Endothelial cell of umbilical vein (primary cell): ENCODE data around the gene BTK. TPM values are rescaled to one million over a fixed set of nuclear protein-coding genes. Genes with fewer than 3 reads are reported as not detected.

Source experiments
- BruUV-seq: library from RNA; stranded (reverse); fragments of 400-500 nt; replicated peaks from 2 replicates; lab custom pipeline; 2021; lab: Mats Ljungman, UMichigan
- CTCF ChIA-PET: fragments of 300-600, 350-600 bp; sonication (Branson Sonifier 250); formaldehyde crosslinking; loops from one replicate; lab custom pipeline; 2021; ENCODE audit warnings: antibody characterized with exemption, inconsistent platforms; lab: Charles Lee
- POLR2A ChIA-PET: fragments of 300-600, 350-600 bp; sonication (Branson Sonifier 250); formaldehyde crosslinking; loops from one replicate; lab custom pipeline; 2021; ENCODE audit warnings: antibody characterized with exemption, inconsistent platforms; lab: Charles Lee
- DNase-seq: peaks from one replicate; pipeline ENCODE4 v3.0.0-alpha.2; 2011; ENCODE audit warnings: low read depth, low spot score
- FAIRE-seq: peaks from 2 replicates; lab custom pipeline; 2011; peaks lifted over from hg19 to GRCh38; lab: Jason Lieb, UNC
- H2AFZ ChIP-seq: 2 replicates; pipeline ENCODE4 v1.6.0; 2012; ENCODE audit warnings: low read depth, low read length, control low read depth, inconsistent platforms
- H3K27ac ChIP-seq: 2 replicates; pipeline ENCODE4 v1.5.1; 2011; ENCODE audit warnings: low read depth, mild to moderate bottlenecking, control low read depth, low read length, moderate library complexity; ENCODE audit not compliant: insufficient read depth
- H3K27me3 ChIP-seq, 2 experiments: 2 replicates each; pipeline versions ENCODE4 v1.6.0 to v1.6.1; 2011; ENCODE audit warnings: low read length in 2 of 2, mixed read lengths in 1 of 2; ENCODE audit not compliant: control insufficient read depth in 2 of 2, insufficient read depth in 2 of 2
- H3K36me3 ChIP-seq, 2 experiments: 2 replicates in 1 of 2; 3 replicates in 1 of 2; pipeline ENCODE4 v1.5.1; 2011; ENCODE audit warnings: low read length in 2 of 2, mild to moderate bottlenecking in 1 of 2, moderate library complexity in 1 of 2; ENCODE audit not compliant: control insufficient read depth in 2 of 2, insufficient read depth in 2 of 2; ENCODE audit errors: extremely low read depth in 1 of 2
- H3K4me1 ChIP-seq: 3 replicates; pipeline ENCODE4 v1.5.1; 2011; ENCODE audit warnings: mild to moderate bottlenecking, low read length; ENCODE audit not compliant: control insufficient read depth, insufficient read depth; ENCODE audit errors: extremely low read depth
- H3K4me2 ChIP-seq: 2 replicates; pipeline ENCODE4 v1.6.1; 2011; ENCODE audit warnings: low read length, control low read depth, mixed read lengths; ENCODE audit not compliant: insufficient read depth
- H3K4me3 ChIP-seq, 3 experiments: fragments of 200-600 bp in 1 of 3; sonication (generic), shearing (Covaris generic) in 1 of 3; replicated peaks in 1 of 3; 2 replicates each; pipeline ENCODE4 v1.5.1; 2011 to 2016; ENCODE audit warnings: control low read depth in 3 of 3, low read length in 3 of 3, mild to moderate bottlenecking in 2 of 3, inconsistent platforms in 1 of 3, low read depth in 1 of 3, moderate library complexity in 1 of 3; ENCODE audit not compliant: insufficient read depth in 1 of 3
- H3K79me2 ChIP-seq: 2 replicates; pipeline ENCODE4 v1.6.0; 2012; ENCODE audit warnings: low read length, inconsistent platforms; ENCODE audit not compliant: control insufficient read depth, insufficient read depth
- H3K9ac ChIP-seq: replicated peaks from 2 replicates; pipeline ENCODE3; 2011; ENCODE audit warnings: low read length, control low read depth; ENCODE audit not compliant: insufficient read depth; ENCODE audit errors: extremely low read depth
- H3K9me1 ChIP-seq: replicated peaks from 3 replicates; pipeline ENCODE4 v1.6.0; 2011; ENCODE audit warnings: mild to moderate bottlenecking, low read length; ENCODE audit not compliant: control insufficient read depth, insufficient read depth; ENCODE audit errors: extremely low read depth
- H3K9me3 ChIP-seq: replicated peaks from 2 replicates; pipeline ENCODE4 v1.5.1; 2012; ENCODE audit warnings: low read length, inconsistent platforms; ENCODE audit not compliant: control insufficient read depth, insufficient read depth
- H4K20me1 ChIP-seq: replicated peaks from 2 replicates; pipeline ENCODE3; 2011; ENCODE audit warnings: mild to moderate bottlenecking, low read length; ENCODE audit not compliant: control insufficient read depth, insufficient read depth; ENCODE audit errors: extremely low read depth
- EZH2 ChIP-seq: IDR thresholded peaks from 2 replicates; pipeline ENCODE4 v1.6.1; 2012; ENCODE audit warnings: borderline replicate concordance, low read depth, mild to moderate bottlenecking, moderate library complexity, low read length, inconsistent platforms; ENCODE audit not compliant: severe bottlenecking
- FOS ChIP-seq: IDR thresholded peaks from 2 replicates; pipeline ENCODE4 v1.6.1; 2011; ENCODE audit warnings: mild to moderate bottlenecking, low read length, moderate library complexity, borderline replicate concordance; ENCODE audit not compliant: insufficient read depth
- GATA2 ChIP-seq: IDR thresholded peaks from 2 replicates; pipeline ENCODE4 v1.7.0; 2011; ENCODE audit warnings: low read depth, mild to moderate bottlenecking, moderate library complexity, mixed read lengths, low read length; ENCODE audit not compliant: insufficient read length, insufficient read depth
- JUN ChIP-seq: IDR thresholded peaks from 2 replicates; pipeline ENCODE4 v1.6.1; 2011; ENCODE audit warnings: borderline replicate concordance, low read depth; ENCODE audit not compliant: insufficient read length, insufficient read depth
- MYC ChIP-seq: IDR thresholded peaks from one replicate; pipeline ENCODE4 v1.6.1; 2011; ENCODE audit warnings: mild to moderate bottlenecking, low read depth, low read length
- POLR2A ChIP-seq: IDR thresholded peaks from 2 replicates; pipeline ENCODE4 v1.6.1; 2012; ENCODE audit warnings: low read depth, mild to moderate bottlenecking, control low read depth, low read length
- POLR2AphosphoS5 ChIP-seq: IDR thresholded peaks from 2 replicates; pipeline ENCODE4 v1.6.1; 2012; ENCODE audit warnings: low read depth, mild to moderate bottlenecking, control low read depth, low read length, moderate library complexity; ENCODE audit not compliant: insufficient read depth
- dilution Hi-C: fragments of 300-500 bp; cut with MboI; formaldehyde crosslinking; loops from one replicate; pipeline ENCODE4 v1.15.0; 2019; ENCODE audit warnings: low sequenced_read_pairs; ENCODE audit not compliant: extremely low pct_ligation_motif_present
- intact Hi-C: fragments of 100-400 bp; cut with micrococcal nuclease; formaldehyde crosslinking; loops from one replicate; pipeline ENCODE4 v1.10.0; 2022
- polyA plus RNA-seq, 4 experiments: library from polyadenylated mRNA; depleted of rRNA in 3 of 4; stranded (reverse) in 3 of 4; unstranded in 1 of 4; fragments of >200 nt; gene quantifications; 2 replicates each; pipeline versions ENCODE4 v1.2.1 to v1.2.3, GENCODE V29; 2011 to 2012; ENCODE audit warnings: missing spikeins in 1 of 4
- total RNA-seq: library from RNA; stranded (reverse); gene quantifications from 2 replicates; pipeline ENCODE4 v1.2.3, GENCODE V29; 2021
- TF ChIP-seq, protein P1 (sequence below): IDR thresholded peaks from 2 replicates; pipeline ENCODE4 v1.6.1; 2011; ENCODE audit not compliant: insufficient read depth, insufficient read length
- TF ChIP-seq, protein P2 (sequence below), 2 donors: IDR thresholded peaks; 1 replicate in 1 of 2; 2 replicates in 1 of 2; pipeline ENCODE4 v1.5.1; 2011; ENCODE audit warnings: low read length in 2 of 2, mild to moderate bottlenecking in 2 of 2, moderate library complexity in 2 of 2, control low read depth in 1 of 2, inconsistent platforms in 1 of 2, low read depth in 1 of 2; ENCODE audit not compliant: insufficient read depth in 1 of 2; ENCODE audit errors: extremely low read depth in 1 of 2

The BTK gene
- total and polyA plus RNA-seq, 2 donors (not counting 3 experiments of a cell fraction or from before 2014, with no cell fraction given) = 0.11 to 0.13 TPM

DNA sequence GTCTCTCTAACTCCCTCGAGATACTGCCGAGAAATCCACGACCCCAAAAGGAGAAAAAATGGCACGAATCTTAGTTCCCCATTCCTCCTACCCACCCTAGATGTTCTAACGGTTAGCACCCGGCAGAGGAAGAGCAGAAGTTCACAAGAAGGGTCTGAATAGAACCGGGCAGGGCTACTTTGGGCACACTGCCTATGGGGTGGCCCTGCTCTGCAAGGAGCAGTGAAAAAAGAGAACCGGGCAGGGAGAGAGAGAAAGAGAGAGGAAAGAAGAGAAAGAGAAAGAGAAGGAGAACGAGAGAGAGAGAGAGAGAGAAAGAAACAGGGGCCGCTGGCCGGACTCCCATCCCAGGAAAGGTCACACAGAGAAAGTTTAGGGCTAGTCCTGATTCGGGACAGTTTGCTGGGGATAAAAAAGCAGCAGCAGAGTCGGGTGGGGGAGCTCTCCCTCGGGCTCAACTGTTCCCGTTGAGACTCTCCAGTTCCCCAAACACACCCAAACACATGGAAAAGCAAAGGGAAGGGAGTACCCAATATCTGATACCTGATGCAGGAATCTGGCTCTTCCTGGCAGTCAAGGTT, 21.3 kb upstream of the BTK start:
- TSS peak; percentile 74 for BruUV-seq
- Histone ChIP-seq H3K4me1 (peaks cover 12% of the 10 kb centered on the region), H3K36me3 (peaks cover 0 to 2% of the 10 kb centered on the region in 2 experiments), H3K9me3 (no peaks in the 10 kb centered on the region), H3K79me2 (peaks cover 51% of the 10 kb centered on the region), H2AFZ (peak overlapping the region; percentile 59), H3K27me3 (no peaks in the 10 kb centered on the region), H3K9ac (peak overlapping the region; percentile 89), H3K9me1 (no peaks in the 10 kb centered on the region), H3K4me2 (peak overlapping the region; percentile 68), H3K27ac (peak overlapping the region; percentile 88), H3K4me3 (peak overlapping the region; percentile 71 to 95 (median 91)), H4K20me1 (no peaks in the 10 kb centered on the region)
- intact Hi-C loops = no loop called here
- ChIA-PET POLR2A (no interaction called here), CTCF (interaction anchor here (1.6 kb wide), 1 partner anchor 17 kb away, joined by 4 read pairs; no protein-coding TSS in a partner anchor)
- dilution Hi-C loops = no loop called here
- TF ChIP-seq JUN = no peak
- no peak for TF ChIP-seq POLR2AphosphoS5
- TF ChIP-seq MYC = no peak
- TF ChIP-seq GATA2 = no peak
- TF ChIP-seq POLR2A = no peak
- TF ChIP-seq EZH2 = no peak
- no peak for TF ChIP-seq FOS
- TF ChIP-seq, protein P1, sequence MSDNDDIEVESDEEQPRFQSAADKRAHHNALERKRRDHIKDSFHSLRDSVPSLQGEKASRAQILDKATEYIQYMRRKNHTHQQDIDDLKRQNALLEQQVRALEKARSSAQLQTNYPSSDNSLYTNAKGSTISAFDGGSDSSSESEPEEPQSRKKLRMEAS = no peak
- TF ChIP-seq, protein P2, sequence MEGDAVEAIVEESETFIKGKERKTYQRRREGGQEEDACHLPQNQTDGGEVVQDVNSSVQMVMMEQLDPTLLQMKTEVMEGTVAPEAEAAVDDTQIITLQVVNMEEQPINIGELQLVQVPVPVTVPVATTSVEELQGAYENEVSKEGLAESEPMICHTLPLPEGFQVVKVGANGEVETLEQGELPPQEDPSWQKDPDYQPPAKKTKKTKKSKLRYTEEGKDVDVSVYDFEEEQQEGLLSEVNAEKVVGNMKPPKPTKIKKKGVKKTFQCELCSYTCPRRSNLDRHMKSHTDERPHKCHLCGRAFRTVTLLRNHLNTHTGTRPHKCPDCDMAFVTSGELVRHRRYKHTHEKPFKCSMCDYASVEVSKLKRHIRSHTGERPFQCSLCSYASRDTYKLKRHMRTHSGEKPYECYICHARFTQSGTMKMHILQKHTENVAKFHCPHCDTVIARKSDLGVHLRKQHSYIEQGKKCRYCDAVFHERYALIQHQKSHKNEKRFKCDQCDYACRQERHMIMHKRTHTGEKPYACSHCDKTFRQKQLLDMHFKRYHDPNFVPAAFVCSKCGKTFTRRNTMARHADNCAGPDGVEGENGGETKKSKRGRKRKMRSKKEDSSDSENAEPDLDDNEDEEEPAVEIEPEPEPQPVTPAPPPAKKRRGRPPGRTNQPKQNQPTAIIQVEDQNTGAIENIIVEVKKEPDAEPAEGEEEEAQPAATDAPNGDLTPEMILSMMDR (IDR thresholded peaks at IDR 0.05; ENCODE audit: extremely low read depth in 1 of 2, insufficient read depth in 1 of 2, low read depth in 1 of 2, low read length in 2 of 2) = no peak
- no peak for DNase-seq
- FAIRE-seq = no peak
